HG03460 (cell line): Measurements from ENCODE around the gene HPCAL1.
"Not testable (repeated sequence)": the region's sequence is repeated elsewhere in the genome, so short reads cannot be mapped to it uniquely, and the experiment has no call there.

ENCODE experiments used
- ATAC-seq: cut with Tn5 transposase; IDR thresholded peaks from one replicate; pipeline ENCODE4 v1.9.1; 2021; ENCODE audit not compliant: unreplicated experiment

The HPCAL1 gene

GRCh38 chr2:10449838-10450691 is 147.4 kb downstream of the HPCAL1 start:
- no peak for ATAC-seq

- ATAC-seq, result no peak
Measured at GRCh38 chr2:10451819-10452218, 149.1 kb downstream of the HPCAL1 start.

- ATAC-seq, result no peak
Measured at GRCh38 chr2:10452312-10452711, 149.6 kb downstream of the HPCAL1 start.

GRCh38 chr2:10452956-10453904 is 150.5 kb downstream of the HPCAL1 start:
- ATAC-seq, result no peak

GRCh38 chr2:10453905-10454298 is 151.2 kb downstream of the HPCAL1 start:
- no peak for ATAC-seq

- ATAC-seq, result no peak
Measured at GRCh38 chr2:10454505-10454904, 151.8 kb downstream of the HPCAL1 start.

- not testable (repeated sequence) for ATAC-seq
Measured at GRCh38 chr2:10457195-10457594, 154.5 kb downstream of the HPCAL1 start.

- no peak for ATAC-seq
Measured at GRCh38 chr2:10457846-10458598, 155.3 kb downstream of the HPCAL1 start.

- no peak for ATAC-seq
Measured at GRCh38 chr2:10460366-10460796, 157.7 kb downstream of the HPCAL1 start.

- no peak for ATAC-seq
Measured at GRCh38 chr2:10462178-10463083, 159.7 kb downstream of the HPCAL1 start.

GRCh38 chr2:10465910-10466309 is 163.2 kb downstream of the HPCAL1 start:
- ATAC-seq, result no peak

- no peak for ATAC-seq
Measured at GRCh38 chr2:10466801-10467200, 164.1 kb downstream of the HPCAL1 start.

GRCh38 chr2:10467401-10467800 is 164.7 kb downstream of the HPCAL1 start:
- ATAC-seq, result no peak

GRCh38 chr2:10469301-10469700 is 166.6 kb downstream of the HPCAL1 start:
- no peak for ATAC-seq

- ATAC-seq, result no peak
Measured at GRCh38 chr2:10469955-10470608, 167.4 kb downstream of the HPCAL1 start.

- no peak for ATAC-seq
Measured at GRCh38 chr2:10471046-10471571, 168.4 kb downstream of the HPCAL1 start.

- ATAC-seq, result no peak
Measured at GRCh38 chr2:10471955-10472354, 169.3 kb downstream of the HPCAL1 start.

- ATAC-seq, result no peak
Measured at GRCh38 chr2:10473121-10473756, 170.5 kb downstream of the HPCAL1 start.

GRCh38 chr2:10475221-10475722 is 172.6 kb downstream of the HPCAL1 start:
- ATAC-seq, result no peak
